Inferior parietal cortex (tissue), 1 donor: Measurements from ENCODE around the gene TLL2.
"Not testable (repeated sequence)": the region's sequence is repeated elsewhere in the genome, so short reads cannot be mapped to it uniquely, and the experiment has no call there.

ENCODE experiments used
- DNase-seq: peaks from one replicate; pipeline ENCODE4 v3.0.0-alpha.2; 2016; ENCODE audit errors: extremely low spot score

Gene TLL2

DNA sequence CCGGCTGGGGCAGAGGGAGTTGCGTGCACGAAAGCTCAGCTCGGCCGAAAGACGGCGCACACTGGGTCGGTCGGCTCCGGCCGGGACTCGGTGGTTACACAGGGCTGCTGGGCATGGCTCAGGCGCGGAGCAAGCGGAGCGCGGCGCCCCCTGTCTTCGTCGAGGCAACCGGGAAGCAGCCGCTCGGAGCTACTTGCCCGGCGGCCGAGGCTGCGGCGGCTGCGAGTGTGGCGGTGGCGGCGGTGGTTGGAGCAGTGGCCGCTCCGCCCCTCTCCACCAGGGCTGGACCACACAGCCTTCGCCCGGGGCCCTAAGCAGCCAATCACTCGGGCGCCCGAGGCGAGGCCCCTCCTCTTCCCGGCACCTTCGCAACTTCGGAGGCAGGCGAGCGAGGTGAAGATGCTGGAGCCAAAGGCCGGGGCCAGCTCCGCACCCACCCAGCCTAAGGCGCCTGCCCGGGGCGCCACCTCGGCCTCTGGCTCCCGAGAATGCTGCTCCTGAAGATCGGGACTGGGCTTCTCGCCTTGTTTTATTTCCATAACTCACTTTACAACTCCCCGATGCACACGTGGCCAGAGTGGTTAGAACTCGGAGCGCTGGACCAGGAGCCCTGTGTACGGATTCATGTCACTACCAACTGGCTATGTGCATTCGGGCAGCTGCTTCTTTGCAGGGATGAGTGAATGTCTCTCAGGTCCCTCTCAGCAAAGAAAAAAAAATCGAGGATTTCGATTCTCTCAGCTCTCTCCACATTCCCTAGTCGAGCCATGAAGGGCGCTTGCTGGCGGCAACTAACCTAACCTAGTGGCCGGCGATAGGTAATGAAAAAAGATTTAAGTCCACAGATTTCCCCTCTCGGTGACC is at the start of gene TLL2:
Gene TLL2 (minus strand): TSS at position 229 of the 864 bp plus-strand sequence. CDS start 241 bp downstream, outside the sequence.
- peak; percentile 77 for DNase-seq

DNA sequence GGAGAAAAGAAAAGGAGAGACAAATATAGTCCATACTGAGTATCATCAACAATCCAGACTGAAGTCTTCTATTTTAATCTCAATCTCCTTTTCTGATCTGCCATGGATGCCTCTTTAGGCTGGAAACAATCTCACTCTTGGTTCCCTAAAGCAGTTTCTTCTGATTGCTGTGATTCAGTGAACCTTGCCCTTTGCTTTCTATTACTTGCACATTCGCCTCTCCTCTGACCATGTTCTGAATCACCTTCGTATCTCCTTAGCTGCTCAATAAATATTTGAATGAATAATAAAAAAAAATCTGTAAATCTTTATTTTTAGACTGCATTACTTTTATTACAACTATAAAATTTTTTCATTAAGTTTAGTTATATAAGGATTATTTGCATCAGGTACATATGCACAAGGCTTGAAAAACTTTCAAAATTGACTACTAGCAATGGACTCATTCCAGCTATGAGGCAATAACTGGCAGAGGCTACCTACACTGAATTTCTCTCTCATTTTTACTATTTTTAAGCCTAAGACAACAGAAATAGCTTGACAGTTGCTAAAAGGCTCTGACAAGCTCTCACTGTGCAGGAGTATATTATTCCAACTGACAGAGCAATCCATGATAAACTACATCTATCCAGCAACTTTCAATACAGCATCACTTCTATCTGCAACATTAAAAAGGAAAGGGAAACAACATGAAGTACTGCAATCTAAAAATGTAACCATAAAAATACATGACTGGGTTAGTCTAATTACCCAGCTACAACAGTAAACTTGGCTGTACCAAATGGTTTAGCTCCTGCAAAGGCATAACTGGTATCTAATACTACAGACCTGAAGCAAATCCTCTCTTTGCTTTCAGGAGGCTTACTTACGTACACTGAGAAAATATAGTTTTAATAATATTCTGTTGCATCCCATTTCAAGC is 47.5 kb upstream of the TLL2 start:
- no peak for DNase-seq

DNA sequence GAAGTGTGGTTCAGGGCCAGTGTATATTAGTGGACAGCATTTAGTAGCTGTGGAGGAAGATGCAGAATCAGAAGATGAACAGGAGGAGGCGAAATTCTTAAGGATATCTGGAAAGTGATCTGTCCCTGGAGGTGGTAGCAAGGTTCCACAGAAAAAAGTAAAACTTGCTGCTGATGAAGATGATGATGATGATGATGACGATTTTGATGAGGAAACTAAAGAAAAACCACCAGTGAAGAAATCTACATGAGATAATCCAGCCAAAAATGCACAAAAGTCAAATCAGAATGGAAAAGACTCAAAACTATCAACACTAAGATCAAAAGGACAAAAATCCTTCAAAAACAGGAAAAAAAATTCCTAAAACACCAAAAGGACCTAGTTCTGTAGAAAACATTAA is 46.8 kb upstream of the TLL2 start:
- DNase-seq = no peak

DNA sequence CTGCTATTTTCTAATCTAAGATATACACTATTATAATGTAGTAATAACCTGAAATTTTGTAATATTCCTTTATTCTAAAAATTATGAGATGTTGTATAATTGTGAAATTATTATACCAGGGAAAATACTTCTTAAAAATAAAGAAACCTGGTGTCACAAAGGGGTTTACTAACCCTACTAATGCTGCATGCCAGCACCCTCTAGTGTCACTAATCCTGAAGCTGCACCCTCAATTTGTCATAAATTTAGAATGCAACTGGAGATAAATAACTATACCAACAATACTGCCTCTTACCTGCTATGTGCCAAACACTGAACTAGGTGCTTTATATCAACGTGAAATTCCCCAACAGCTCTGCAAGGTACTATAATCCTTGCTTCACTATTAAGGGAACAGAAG is 42.3 kb upstream of the TLL2 start:
- peak; percentile 43 for DNase-seq

DNA sequence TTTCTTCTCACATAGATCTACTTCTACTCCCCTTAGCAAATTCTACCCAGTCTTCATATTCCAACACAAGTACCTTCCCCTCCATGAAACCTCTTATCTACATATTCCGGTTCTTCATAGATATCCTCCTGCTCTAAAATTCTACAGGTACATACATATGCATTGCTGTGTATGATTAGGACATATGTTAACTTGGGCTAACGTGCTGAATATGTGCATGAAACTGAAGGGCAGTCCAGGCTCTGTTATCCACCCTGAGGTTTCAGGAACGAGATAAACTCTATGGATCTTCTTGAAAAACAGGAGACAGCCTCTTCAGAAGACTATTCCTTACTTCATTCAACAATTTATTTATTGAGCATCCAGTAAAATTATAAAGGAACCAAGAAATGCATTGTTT is 41.6 kb upstream of the TLL2 start:
- DNase-seq = no peak

DNA sequence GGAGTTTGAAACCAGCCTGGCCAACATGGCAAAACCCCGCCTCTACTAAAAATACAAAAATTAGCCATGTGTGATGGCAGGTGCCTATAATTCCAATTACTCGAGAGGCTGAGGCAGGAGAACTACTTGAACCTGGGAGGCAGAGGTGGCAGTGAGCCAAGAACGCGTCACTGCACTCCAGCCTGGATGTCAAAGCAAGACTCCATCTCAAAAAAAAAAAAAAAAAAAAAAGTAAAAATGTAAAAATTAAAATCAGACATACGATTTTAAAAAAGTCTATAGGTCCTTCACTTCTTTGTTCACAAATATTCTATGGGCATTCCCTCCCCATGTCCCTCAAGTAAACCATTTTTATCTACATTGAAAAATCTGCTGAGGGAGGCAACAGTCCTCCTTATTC is 34.9 kb upstream of the TLL2 start:
- DNase-seq = no peak

DNA sequence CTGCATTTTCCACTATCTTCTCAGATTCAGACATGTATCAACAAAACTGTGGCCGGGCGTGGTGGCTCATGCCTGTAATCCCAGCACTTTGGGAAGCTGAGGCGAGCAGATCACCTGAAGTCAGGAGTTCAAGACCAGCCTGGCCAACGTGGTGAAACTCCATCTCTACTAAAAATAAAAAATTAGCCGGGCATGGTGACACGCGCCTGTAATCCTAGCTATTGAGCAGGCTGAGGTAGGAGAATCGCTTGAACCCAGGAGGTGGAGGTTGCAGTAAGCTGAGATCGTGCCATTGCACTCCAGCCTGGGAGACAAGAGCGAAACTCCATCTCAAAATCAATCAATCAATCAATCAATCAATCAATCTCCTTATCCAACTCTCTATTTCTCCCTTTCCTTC is 31.8 kb upstream of the TLL2 start:
- not testable (repeated sequence) for DNase-seq

DNA sequence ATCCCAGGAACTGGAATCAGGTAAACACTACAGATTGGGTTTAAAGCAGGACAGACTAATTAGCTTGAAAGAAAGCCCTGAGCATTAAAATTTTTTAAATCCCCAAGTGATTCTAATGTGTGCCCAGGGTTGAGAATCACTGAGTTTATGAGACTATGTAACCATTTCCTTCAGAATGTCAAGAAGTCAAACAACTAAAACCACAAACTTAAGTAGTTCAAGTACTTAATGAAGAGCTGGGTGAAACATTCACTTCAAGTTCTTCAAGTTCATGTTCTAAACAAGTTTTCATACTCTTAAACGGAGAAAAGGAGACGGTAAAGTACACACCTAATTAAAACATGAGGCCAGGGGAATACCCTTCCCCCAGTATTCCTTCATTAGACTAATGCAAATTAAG is 28.2 kb upstream of the TLL2 start:
- no peak for DNase-seq

DNA sequence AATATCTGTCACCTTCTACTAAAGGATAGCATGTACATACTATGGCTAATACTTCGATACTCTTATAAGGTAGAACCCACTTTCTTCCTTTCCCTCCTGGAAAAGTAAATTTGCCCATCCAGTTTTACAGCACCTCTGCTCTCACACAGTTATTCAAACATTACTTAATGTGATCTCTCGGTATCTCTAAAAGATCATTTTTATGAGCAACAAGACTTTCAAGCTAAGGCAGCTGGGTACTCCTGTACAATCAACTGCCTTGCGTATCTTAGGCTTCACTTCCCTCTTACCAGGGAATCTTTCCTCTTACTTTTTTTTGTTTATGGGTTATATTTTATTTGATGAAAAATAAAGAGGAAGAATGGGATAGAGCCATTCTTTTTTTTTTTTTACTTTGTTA is 26.5 kb upstream of the TLL2 start:
- no peak for DNase-seq

DNA sequence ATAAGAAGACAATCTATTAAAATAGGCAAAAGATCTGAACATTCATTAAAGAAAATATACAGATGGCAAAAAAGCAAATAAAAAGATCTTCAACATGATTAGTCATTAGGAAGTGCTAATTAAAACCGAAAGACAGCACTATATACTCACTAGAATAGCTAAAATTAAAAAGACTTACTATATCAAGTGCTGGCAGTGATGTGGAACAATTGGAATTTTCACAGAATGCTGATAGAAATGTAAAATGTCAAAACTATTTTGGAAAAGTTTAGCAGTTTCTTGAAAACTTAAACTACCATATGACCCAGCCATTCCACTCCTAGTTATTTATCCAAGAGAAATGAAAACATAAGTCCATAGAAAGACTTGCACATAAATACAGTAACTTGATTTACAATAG is 25.0 kb upstream of the TLL2 start:
- no peak for DNase-seq

DNA sequence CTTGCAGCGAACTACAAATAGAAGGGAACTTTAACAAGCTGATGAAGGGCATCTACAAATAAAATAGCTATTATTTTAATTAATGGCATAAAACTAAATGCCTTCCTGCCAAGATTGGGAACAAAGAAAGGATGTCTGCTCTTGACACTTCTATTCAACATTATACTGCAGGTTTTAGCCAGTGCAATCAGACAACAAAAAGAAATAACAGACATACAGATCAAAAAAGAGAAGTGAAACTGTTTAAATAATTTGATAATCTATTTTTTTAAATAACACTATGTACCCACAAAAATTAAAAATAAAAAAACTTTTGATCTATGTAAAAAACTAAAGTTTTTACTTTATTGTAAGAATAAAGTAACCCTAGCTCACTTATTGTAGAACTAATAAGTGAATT is 22.4 kb upstream of the TLL2 start:
- DNase-seq = no peak

DNA sequence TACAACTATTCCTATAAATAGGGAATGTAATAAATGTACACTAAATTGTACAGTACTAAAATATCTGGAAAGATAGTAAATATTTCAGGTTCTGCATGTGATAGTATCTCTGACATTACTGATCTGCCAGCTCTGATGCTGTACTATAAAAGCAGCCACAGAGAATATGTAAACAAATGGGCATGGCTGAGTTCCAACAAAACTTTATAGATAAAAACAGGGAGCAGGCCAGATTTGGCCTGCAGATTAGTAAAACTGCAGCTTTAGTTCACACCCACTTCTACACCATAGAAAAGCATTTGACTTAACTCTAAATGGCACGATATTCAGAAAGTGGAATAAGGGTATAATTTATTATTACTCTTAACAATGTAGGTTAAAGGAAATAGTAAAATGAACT is 18.8 kb upstream of the TLL2 start:
- DNase-seq = no peak

DNA sequence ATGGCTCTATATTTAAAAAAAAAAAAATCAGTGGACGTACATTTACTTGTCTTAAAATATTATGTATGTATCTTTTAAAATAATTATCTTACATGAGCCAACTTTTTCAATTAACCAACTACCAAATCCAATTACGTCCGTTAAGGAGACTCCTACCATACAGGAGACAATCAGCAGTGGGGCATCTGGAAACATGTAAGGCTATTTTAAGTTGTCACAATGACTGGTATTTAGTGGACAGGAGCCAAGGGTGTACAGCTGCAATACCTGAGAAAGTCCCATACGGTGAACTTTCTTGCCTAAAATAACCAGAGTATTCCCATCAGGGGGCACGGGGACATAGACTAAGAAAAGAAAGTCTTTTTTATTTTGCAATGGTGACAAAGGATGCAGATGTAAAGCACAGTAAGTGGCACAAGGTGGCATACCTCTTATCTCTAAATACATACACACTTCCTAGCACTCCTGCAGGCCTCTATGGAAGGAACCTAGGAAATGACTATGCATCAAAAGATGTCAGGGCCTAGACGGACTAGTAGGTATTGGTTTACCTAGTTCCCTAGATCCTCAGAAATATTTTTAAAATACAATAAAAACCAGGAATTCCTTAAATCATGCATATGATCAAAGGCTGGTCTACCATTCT is 16.0 kb upstream of the TLL2 start:
- no peak for DNase-seq

DNA sequence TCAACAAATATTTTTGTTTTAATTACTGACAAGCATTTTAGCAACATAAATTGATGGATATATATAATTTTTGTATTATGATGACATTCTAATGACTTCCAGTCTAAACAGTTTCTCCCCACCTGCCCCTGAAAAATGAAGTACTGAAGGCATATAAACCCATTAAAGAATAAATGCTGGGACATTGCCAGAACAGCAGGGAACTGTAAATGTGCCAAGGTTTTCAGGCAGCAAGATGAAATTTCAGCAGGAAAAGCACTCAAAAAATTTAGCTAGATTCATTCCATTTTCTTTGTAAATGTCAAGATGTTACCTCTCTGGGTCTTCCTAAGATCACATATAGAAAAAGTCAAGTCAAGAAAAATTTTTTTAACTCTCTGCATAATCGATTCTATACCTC is 11.0 kb upstream of the TLL2 start:
- no peak for DNase-seq

DNA sequence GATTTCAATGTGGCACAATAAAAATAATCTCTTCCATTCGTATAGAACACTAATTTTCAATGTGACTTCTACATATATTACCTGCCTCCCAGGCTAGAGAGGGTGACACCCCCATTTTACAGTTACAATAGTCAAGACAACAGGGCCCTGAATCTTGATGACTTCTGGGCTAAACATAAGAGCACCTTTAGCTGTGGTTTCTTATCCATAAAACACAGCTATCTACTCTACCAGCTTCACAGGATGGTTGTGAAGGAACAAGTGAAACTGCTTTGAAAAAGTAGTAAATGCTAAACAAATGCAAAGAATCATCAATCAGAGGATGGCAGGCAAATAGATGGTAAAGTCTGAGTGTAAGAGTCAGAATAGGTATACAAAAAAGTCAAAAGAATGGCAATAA is 3.6 kb upstream of the TLL2 start:
- DNase-seq = no peak

DNA sequence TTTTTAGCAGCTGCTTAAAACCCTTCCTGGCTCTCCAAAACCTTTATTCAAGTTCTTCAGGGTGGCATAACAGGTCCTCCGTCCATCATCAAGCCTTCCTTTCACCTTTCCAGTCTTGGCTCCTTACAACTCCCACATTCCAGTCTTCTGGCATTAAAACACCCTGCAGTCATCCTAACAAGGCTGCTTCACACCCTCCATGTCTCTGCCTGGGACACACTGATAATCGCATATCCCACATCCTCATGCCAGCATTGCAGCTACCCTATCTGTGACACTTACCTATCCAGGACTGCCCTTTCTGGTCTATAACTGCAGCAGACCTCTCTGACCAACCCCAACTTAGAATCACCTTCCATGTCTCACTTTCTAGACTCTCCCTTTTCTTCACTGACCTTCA is 2.6 kb upstream of the TLL2 start:
- DNase-seq = no peak

DNA sequence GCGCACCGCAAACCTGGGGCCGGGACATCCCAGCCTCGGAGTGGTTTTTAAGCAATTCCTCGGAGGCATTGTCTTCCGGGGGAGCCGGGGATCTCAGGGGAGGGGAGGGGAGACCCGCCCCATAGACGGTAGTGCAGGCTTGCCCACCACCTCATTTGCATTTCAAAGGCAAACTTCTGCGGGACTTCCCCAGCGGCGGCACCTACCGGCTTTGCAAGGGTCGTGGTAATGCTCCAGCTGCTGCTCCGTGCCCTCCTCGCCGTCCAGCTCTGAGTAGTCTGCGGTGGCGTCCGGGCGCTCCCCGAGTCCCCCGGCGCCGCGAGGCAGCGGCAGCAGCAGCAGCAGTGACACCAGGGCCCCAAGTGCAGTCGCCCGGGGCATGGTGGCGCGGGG is 425 bp downstream of the TLL2 start:
- DNase-seq = no peak

DNA sequence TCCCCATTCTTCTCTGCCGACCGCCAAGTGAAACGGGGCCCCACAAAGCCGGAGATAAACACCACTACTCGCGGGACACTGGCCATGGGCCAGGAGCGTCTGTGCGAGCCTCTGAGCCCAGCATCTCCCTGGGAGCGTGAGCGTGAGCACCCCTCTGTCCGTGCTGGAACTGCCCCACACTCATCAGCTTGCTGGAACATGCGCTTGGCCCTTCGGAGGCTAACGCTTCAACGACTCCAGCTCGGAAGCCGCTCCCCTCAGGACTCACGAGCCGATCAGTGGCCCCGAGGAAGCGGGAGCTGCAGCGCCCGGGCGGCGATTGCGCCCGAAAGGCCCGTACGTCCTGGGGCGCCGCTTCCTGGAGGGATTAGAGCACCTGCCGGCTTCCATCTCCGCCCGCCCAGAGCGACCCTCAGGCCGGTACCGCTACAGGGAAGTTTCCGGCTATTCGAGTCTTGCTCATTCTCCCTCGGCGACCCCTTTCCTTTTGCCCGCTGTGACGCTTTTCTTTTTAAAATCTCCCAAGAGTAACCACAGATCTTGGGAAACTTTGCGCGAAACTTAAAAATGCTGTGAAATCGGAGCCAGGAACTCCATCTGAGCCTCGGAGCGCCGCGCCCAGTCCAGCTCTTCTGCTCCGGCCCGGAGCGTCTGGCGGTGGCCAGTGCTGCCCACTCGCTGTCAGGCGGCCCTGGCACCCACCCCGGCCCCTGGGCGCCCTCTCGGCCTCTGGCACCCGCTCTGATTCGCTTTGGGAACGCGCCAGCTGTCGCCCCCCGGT is 1.0 kb downstream of the TLL2 start:
- no peak for DNase-seq

DNA sequence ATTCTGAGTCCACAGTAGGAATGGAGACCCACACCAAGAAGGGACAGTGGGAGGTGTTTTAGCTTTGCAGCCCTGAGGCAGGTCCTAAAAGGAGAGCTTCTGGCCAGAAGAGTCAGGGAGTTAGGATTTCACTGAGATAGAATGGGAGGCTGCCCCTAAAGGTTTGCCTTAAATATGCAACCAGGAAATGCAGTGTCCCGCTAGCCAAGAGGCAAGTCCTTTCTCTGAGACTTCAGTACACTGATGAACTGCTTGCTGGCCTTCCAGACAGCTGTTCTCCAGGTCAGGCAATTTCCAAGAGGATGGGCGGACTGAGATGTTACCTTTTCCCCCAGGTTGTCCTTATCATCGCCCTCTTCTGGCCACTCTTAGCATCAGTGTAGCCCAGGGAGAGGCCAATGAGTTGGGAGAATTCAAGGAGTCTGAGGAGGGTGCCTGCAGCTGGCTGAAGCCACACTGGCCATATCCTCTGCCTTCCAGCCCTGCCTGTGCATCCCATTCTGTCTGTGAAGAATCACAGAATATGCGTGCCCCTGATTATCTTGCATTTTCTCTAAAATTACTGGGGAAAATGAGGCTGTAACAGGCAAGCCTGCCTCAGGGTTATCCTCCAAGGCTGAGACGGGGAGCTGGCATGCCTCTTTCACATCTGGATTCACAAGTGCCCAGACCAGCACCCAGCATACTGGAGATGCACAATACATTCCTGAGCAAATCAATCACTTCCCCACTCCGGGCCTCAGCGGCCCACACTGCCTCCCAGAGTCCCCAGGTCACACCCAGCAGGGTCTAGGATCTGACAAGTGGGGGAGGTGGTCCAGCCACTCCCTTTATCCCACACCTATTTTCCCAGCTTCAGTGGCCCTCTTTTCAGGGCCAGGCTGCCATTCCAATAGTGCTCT is 2.4 kb downstream of the TLL2 start:
- DNase-seq = peak; percentile 55

DNA sequence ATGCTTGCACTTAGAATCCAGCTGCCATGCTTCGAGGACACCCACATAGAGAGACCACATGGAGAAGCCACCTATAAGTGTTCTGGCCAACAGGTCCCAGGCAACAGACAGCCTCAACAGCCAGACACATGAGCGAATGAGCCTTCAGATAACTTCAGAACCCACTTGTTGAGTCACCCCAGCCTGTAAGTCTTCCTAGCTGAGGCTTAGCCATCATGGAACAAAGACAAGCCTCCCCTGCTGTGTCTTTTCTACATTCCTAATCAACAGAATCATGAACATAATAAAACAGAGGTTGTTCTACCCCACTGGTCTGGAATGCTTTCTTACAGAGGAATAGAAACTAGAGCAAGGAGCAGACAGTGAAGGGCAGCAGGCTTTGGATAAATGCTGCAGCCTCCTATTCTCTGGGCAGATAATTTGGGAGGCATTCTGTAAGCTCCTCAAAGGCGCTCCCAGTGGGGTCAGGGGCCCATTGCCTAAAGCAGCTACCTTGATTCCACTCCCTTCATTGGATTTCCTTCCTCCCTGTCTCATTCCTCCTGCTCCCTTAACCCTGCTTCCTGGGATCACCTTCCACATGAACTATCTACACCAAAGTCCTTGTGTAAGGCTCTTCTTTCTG is 4.6 kb downstream of the TLL2 start:
- no peak for DNase-seq
